ENCODE results near the gene SMPD2. TPM values are rescaled to one million over a fixed set of nuclear protein-coding genes. Genes with fewer than 3 reads are reported as not detected.
A peak's percentile ranks its signal among the peaks of the same experiment; 100 is the strongest.

SMPD2 gene
- total RNA-seq, result 6.2 TPM

GRCh38 chr6:109440331-109441068, at the start of gene SMPD2, which contains the start of gene PPIL6:
Gene SMPD2 (plus strand): TSS chr6:109440724. CDS start chr6:109441122, 398 bp downstream.
Gene PPIL6 (minus strand): TSS chr6:109440628. CDS start chr6:109440590, 38 bp downstream.
- peak; percentile 97 for DNase-seq

- no peak for DNase-seq
Measured at GRCh38 chr6:109393157-109393885, 47.2 kb upstream of the SMPD2 start.

GRCh38 chr6:109393886-109394281, 46.6 kb upstream of the SMPD2 start:
- no peak for DNase-seq

GRCh38 chr6:109396046-109396718, 44.3 kb upstream of the SMPD2 start:
- no peak for DNase-seq

- no peak for DNase-seq
Measured at GRCh38 chr6:109397020-109397419, 43.5 kb upstream of the SMPD2 start.

- DNase-seq, result no peak
Measured at GRCh38 chr6:109406196-109406595, 34.3 kb upstream of the SMPD2 start.

- no peak for DNase-seq
Measured at GRCh38 chr6:109411034-109411433, 29.5 kb upstream of the SMPD2 start.

GRCh38 chr6:109417646-109418045, 22.9 kb upstream of the SMPD2 start:
- no peak for DNase-seq

GRCh38 chr6:109420751-109421150, 19.8 kb upstream of the SMPD2 start:
- DNase-seq, result no peak

GRCh38 chr6:109421184-109421583, 19.3 kb upstream of the SMPD2 start:
- DNase-seq, result no peak

- DNase-seq, result no peak
Measured at GRCh38 chr6:109424946-109425345, 15.6 kb upstream of the SMPD2 start.

- DNase-seq, result peak; percentile 82
Measured at GRCh38 chr6:109428889-109429477, 11.5 kb upstream of the SMPD2 start.

- no peak for DNase-seq
Measured at GRCh38 chr6:109429496-109429895, 11.0 kb upstream of the SMPD2 start.

GRCh38 chr6:109434456-109434855, 6.1 kb upstream of the SMPD2 start:
- no peak for DNase-seq

GRCh38 chr6:109436041-109436440, 4.5 kb upstream of the SMPD2 start:
- no peak for DNase-seq

- peak; percentile 67 for DNase-seq
Measured at GRCh38 chr6:109441069-109441816, 719 bp downstream of the SMPD2 start.

- no peak for DNase-seq
Measured at GRCh38 chr6:109442393-109442924, 1.9 kb downstream of the SMPD2 start.

- no peak for DNase-seq
Measured at GRCh38 chr6:109443425-109443950, 3.0 kb downstream of the SMPD2 start.

- DNase-seq, result no peak
Measured at GRCh38 chr6:109445382-109445781, 4.9 kb downstream of the SMPD2 start.

GRCh38 chr6:109446072-109446471, 5.5 kb downstream of the SMPD2 start:
- DNase-seq, result no peak

GRCh38 chr6:109446541-109446940, 6.0 kb downstream of the SMPD2 start:
- DNase-seq, result no peak
